Epithelial cell of alveolus of lung (primary cell): Measurements from ENCODE around the gene NQO2. TPM values are rescaled to one million over a fixed set of nuclear protein-coding genes. Genes with fewer than 3 reads are reported as not detected.

ENCODE experiments used
- total RNA-seq: library from RNA; depleted of rRNA; stranded (reverse); fragments of >200 nt; gene quantifications from 2 replicates; pipeline ENCODE4 v1.2.1, GENCODE V29; 2015

Gene NQO2
- total RNA-seq, result 22.6 and 27.6 TPM in 2 replicates

GRCh38 chr6:2999618-3000557 lies at the start of gene NQO2:
NQO2 (plus strand) TSS chr6:2999894; CDS start chr6:3006553, 6,659 bp downstream.

GRCh38 chr6:2971420-2972218 lies 28.1 kb upstream of the NQO2 start, which contains the start of gene SERPINB6:
SERPINB6 (minus strand) TSS chr6:2971567; CDS start chr6:2959332, 12,235 bp downstream.

GRCh38 chr6:3068329-3069214 lies 68.9 kb downstream of the NQO2 start, which contains the start of gene RIPK1:
RIPK1 (plus strand) TSS chr6:3068494; CDS start chr6:3076824, 8,330 bp downstream.

Other genes starting within 250 kb of the NQO2 start
- gene MYLK4, start 249.0 kb upstream of the NQO2 start, total RNA-seq, result 0.13 and 0.24 TPM in 2 replicates
- gene WRNIP1, start 234.5 kb upstream of the NQO2 start, total RNA-seq, result 41.5 and 46.2 TPM in 2 replicates
- 16.7 and 22.2 TPM in 2 replicates for gene SERPINB1, start 158.0 kb upstream of the NQO2 start, total RNA-seq
- gene SERPINB9, start 96.6 kb upstream of the NQO2 start, total RNA-seq, result 14.4 and 16.5 TPM in 2 replicates
- 119 and 137 TPM in 2 replicates for gene SERPINB6, start 28.3 kb upstream of the NQO2 start, total RNA-seq
- 13.4 and 14.5 TPM in 2 replicates for gene RIPK1, start 68.6 kb downstream of the NQO2 start, total RNA-seq
- gene BPHL, start 118.8 kb downstream of the NQO2 start, total RNA-seq, result 17.2 and 20.9 TPM in 2 replicates
- 38.0 and 160 TPM in 2 replicates for gene TUBB2A, start 157.7 kb downstream of the NQO2 start, total RNA-seq
- 2.3 and 19.0 TPM in 2 replicates for gene TUBB2B, start 227.8 kb downstream of the NQO2 start, total RNA-seq